GM12878 (cell line): ENCODE data around the gene SPAG9. TPM values are rescaled to one million over a fixed set of nuclear protein-coding genes. Genes with fewer than 3 reads are reported as not detected.

Source experiments
- ATAC-seq: fragments of 200-7000 bp; cut with Tn5 transposase; 3 replicates; pipeline ENCODE4 v1.9.1; 2020; ENCODE audit warnings: mild to moderate bottlenecking, moderate library complexity
- BruUV-seq: library from RNA; stranded (reverse); fragments of 400-500 nt; replicated peaks from 2 replicates; lab custom pipeline; 2021; lab: Mats Ljungman, UMichigan
- CTCF ChIA-PET: fragments of 300-600 bp; sonication (Branson Sonifier 250); formaldehyde crosslinking; extraction: SDS; loops from one replicate; lab custom pipeline; 2021; ENCODE audit warnings: inconsistent platforms; lab: Yijun Ruan, JAX
- POLR2A ChIA-PET: fragments of 350-600 bp; formaldehyde crosslinking; extraction: SDS; loops from one replicate; lab custom pipeline; 2021; ENCODE audit warnings: inconsistent platforms; lab: Charles Lee
- RAD21 ChIA-PET: fragments of 300-600 bp; sonication (Branson Sonifier 250); formaldehyde crosslinking; loops from one replicate; lab custom pipeline; 2023; ENCODE audit warnings: antibody characterized with exemption; ENCODE audit not compliant: unreplicated experiment; lab: Charles Lee
- SMC1A ChIA-PET: fragments of 300-600 bp; sonication (Branson Sonifier 250); formaldehyde crosslinking; loops from one replicate; lab custom pipeline; 2023; ENCODE audit not compliant: unreplicated experiment, uncharacterized antibody; lab: Charles Lee
- DNase-seq: peaks from one replicate; pipeline ENCODE4 v3.0.0-alpha.2; 2011; ENCODE audit warnings: low read depth, low spot score
- FAIRE-seq: peaks from 3 replicates; lab custom pipeline; 2011; peaks lifted over from hg19 to GRCh38; lab: Jason Lieb, UNC
- H2AFZ ChIP-seq: 2 replicates; pipeline ENCODE4 v1.6.0; 2011; ENCODE audit warnings: low read depth, low read length, control low read depth; ENCODE audit not compliant: control insufficient read depth
- H3K27ac ChIP-seq: 2 replicates; pipeline ENCODE4 v1.5.1; 2011; ENCODE audit warnings: control low read depth; ENCODE audit not compliant: control insufficient read depth, insufficient read depth
- H3K27me3 ChIP-seq, 2 experiments: replicated peaks in 1 of 2; 2 replicates each; pipeline versions ENCODE4 v1.6.0 to v1.6.1; 2011; ENCODE audit warnings: low read length in 1 of 2; ENCODE audit not compliant: control insufficient read depth in 2 of 2, insufficient read depth in 2 of 2
- H3K36me3 ChIP-seq, 2 experiments: 2 replicates each; pipeline ENCODE4 v1.5.1; 2011; ENCODE audit warnings: low read length in 1 of 2; ENCODE audit not compliant: control insufficient read depth in 2 of 2, insufficient read depth in 2 of 2
- H3K4me1 ChIP-seq: 2 replicates; pipeline ENCODE4 v1.6.1; 2011; ENCODE audit warnings: mild to moderate bottlenecking, low read length, moderate library complexity, mixed read lengths; ENCODE audit not compliant: control insufficient read depth, insufficient read depth
- H3K4me2 ChIP-seq: 2 replicates; pipeline ENCODE4 v1.6.0; 2011; ENCODE audit warnings: control low read depth; ENCODE audit not compliant: control insufficient read depth, insufficient read depth
- H3K4me3 ChIP-seq: fragments of 200-600 bp; sonication (generic); 2 replicates; pipeline ENCODE4 v1.5.1; 2016
- H3K79me2 ChIP-seq: 2 replicates; pipeline ENCODE4 v1.6.0; 2011; ENCODE audit warnings: low read length; ENCODE audit not compliant: control insufficient read depth, insufficient read depth
- H3K9ac ChIP-seq: 2 replicates; pipeline ENCODE4 v1.8.0; 2011; ENCODE audit warnings: low read length, control low read depth, mixed read lengths; ENCODE audit not compliant: control insufficient read depth, insufficient read depth
- H3K9me3 ChIP-seq: replicated peaks from 3 replicates; pipeline ENCODE4 v1.5.1; 2011; ENCODE audit warnings: mild to moderate bottlenecking, low read length; ENCODE audit not compliant: control insufficient read depth, insufficient read depth
- H4K20me1 ChIP-seq: 2 replicates; pipeline ENCODE4 v1.6.0; 2011; ENCODE audit not compliant: control insufficient read depth, insufficient read depth
- BCL11A ChIP-seq: IDR thresholded peaks from 2 replicates; pipeline ENCODE4 v1.6.1; 2011; ENCODE audit warnings: low read depth, low read length
- BRCA1 ChIP-seq: IDR thresholded peaks from 2 replicates; pipeline ENCODE4 v1.6.1; 2011; ENCODE audit warnings: low read depth, low read length, improper control_type of control experiment
- EZH2 ChIP-seq: IDR thresholded peaks from 2 replicates; pipeline ENCODE4 v1.6.1; 2012; ENCODE audit warnings: low read depth, mild to moderate bottlenecking, control low read depth, inconsistent platforms, low read length, borderline replicate concordance; ENCODE audit not compliant: control insufficient read depth
- NR2C1 ChIP-seq: fragments of 450-650 bp; IDR thresholded peaks from 2 replicates; pipeline ENCODE4 v1.6.1; 2017; ENCODE audit warnings: antibody characterized with exemption, mild to moderate bottlenecking, moderate library complexity
- NR2F1 ChIP-seq: fragments of 450-650 bp; conservative IDR thresholded peaks from 2 replicates; pipeline ENCODE4 v1.6.1; 2017; ENCODE audit warnings: mild to moderate bottlenecking
- SIN3A ChIP-seq: IDR thresholded peaks from 2 replicates; pipeline ENCODE4 v1.6.1; 2012; ENCODE audit warnings: low read depth, low read length, improper control_type of control experiment
- YBX1 ChIP-seq: fragments of 450-650 bp; IDR thresholded peaks from 2 replicates; pipeline ENCODE4 v1.6.1; 2016; ENCODE audit warnings: antibody characterized with exemption
- YY1 ChIP-seq: IDR thresholded peaks from 2 replicates; pipeline ENCODE4 v1.6.1; 2011; ENCODE audit warnings: low read depth, mild to moderate bottlenecking, low read length
- WGBS: methylation state at CpG from one replicate; pipeline ENCODE4 v1.1.6; 2016; ENCODE audit warnings: low lambda C conversion rate; ENCODE audit not compliant: insufficient replicate concordance, insufficient coverage; ENCODE audit errors: missing lambda C conversion rate; 5-methylcytosine and 5-hydroxymethylcytosine counted together
- in situ Hi-C: fragments of 300-500 bp; cut with MboI; formaldehyde crosslinking; loops from 9 replicates; pipeline ENCODE4 v1.14.3; 2018; ENCODE audit warnings: mixed read lengths
- intact Hi-C: fragments of 100-400 bp; cut with micrococcal nuclease; formaldehyde crosslinking; loops from one replicate; pipeline ENCODE4 v1.14.2; 2022; ENCODE audit not compliant: unreplicated experiment
- polyA plus RNA-seq, 11 experiments: library from polyadenylated mRNA; depleted of rRNA in 4 of 11; unstranded in 6 of 11; stranded (reverse) in 5 of 11; fragments of >200 nt; fragmentation: Nextera tagmentation in 4 of 11; fragmentation: Illumina TruSeq in 1 of 11; extraction: Ambion mirVana in 4 of 11; extraction: Trizol in 1 of 11; gene quantifications; 1 replicate in 1 of 11; 2 replicates in 10 of 11; pipeline versions ENCODE4 v1.2.1 to v1.2.3, GENCODE V29; 2011 to 2016; ENCODE audit warnings: inconsistent platforms in 2 of 11, missing spikeins in 2 of 11, low read depth in 1 of 11
- total RNA-seq, 4 experiments: library from RNA; depleted of rRNA in 3 of 4; stranded (reverse); fragments of >200 nt in 3 of 4; fragmentation: Illumina TruSeq in 1 of 4; extraction: Trizol in 1 of 4; gene quantifications; 2 replicates each; pipeline versions ENCODE4 v1.2.1 to v1.2.3, GENCODE V29; 2013 to 2021
- TF ChIP-seq, protein P1 (sequence below): fragments of 450-650 bp; IDR thresholded peaks from 2 replicates; pipeline ENCODE4 v1.6.1; 2014; ENCODE audit warnings: mild to moderate bottlenecking
- TF ChIP-seq, protein P2 (sequence below): fragments of 450-650 bp; IDR thresholded peaks from 2 replicates; pipeline ENCODE4 v1.6.1; 2016; ENCODE audit warnings: mild to moderate bottlenecking
- TF ChIP-seq, protein P3 (sequence below): fragments of 450-650 bp; IDR thresholded peaks from 2 replicates; pipeline ENCODE4 v1.6.1; 2017; ENCODE audit warnings: mild to moderate bottlenecking, low read depth, inconsistent platforms; ENCODE audit not compliant: poor library complexity, severe bottlenecking
- TF ChIP-seq, protein P4 (sequence below): fragments of 450-650 bp; conservative IDR thresholded peaks from 2 replicates; pipeline ENCODE4 v1.6.1; 2017; ENCODE audit warnings: mild to moderate bottlenecking, moderate library complexity

Gene SPAG9
- total and polyA plus RNA-seq, 10 of the 15 experiments (the other 5 are each of a cell fraction or from before 2014, with no cell fraction given), result 6.6 to 42.0 (median 24.9) TPM

DNA sequence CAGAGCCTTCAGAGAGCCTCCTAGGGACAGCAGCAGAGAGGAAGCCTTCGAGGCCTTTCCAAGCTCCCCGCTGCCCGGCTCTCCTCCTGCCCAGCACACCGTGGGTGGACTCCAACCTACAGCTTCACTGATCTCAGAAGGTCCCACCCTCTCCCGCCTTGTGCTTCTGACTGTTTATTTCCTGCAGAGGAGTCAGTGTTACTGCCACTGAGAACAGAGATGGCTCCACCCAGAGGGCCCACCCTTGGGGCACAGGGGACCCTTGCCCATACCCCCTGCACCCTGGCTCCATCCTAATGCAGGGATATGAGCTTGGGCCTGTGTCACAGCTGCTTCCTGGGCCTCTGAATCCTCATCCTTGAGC, 201.8 kb downstream of the SPAG9 start:
- Histone ChIP-seq H3K4me1 (peaks cover 20% of the 10 kb centered on the region), H3K27ac (no peak overlapping the region), H3K9ac (no peak overlapping the region), H3K36me3 (no peaks in the 10 kb centered on the region), H3K79me2 (no peaks in the 10 kb centered on the region), H3K9me3 (no peaks in the 10 kb centered on the region), H3K27me3 (no peaks in the 10 kb centered on the region), H3K4me2 (no peak overlapping the region), H4K20me1 (no peaks in the 10 kb centered on the region)
- POLR2A ChIA-PET, result no interaction called here
- intact Hi-C loops (no loop called here), in situ Hi-C loops (no loop called here)
- BruUV-seq, result no TSS peak
- SMC1A ChIA-PET, result no interaction called here
- FAIRE-seq, result no peak
- RAD21 ChIA-PET, result no interaction called here
- ATAC-seq, result no peak
- WGBS, result 53% methylated on average over 5 of the region's 5 CpGs
- no peak for TF ChIP-seq NR2C1
- TF ChIP-seq YY1, result no peak
- TF ChIP-seq, protein P1, sequence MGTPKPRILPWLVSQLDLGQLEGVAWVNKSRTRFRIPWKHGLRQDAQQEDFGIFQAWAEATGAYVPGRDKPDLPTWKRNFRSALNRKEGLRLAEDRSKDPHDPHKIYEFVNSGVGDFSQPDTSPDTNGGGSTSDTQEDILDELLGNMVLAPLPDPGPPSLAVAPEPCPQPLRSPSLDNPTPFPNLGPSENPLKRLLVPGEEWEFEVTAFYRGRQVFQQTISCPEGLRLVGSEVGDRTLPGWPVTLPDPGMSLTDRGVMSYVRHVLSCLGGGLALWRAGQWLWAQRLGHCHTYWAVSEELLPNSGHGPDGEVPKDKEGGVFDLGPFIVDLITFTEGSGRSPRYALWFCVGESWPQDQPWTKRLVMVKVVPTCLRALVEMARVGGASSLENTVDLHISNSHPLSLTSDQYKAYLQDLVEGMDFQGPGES, result no peak
- no peak for TF ChIP-seq BRCA1
- TF ChIP-seq BCL11A, result no peak
- TF ChIP-seq SIN3A, result no peak
- TF ChIP-seq NR2F1, result no peak
- TF ChIP-seq, protein P2, sequence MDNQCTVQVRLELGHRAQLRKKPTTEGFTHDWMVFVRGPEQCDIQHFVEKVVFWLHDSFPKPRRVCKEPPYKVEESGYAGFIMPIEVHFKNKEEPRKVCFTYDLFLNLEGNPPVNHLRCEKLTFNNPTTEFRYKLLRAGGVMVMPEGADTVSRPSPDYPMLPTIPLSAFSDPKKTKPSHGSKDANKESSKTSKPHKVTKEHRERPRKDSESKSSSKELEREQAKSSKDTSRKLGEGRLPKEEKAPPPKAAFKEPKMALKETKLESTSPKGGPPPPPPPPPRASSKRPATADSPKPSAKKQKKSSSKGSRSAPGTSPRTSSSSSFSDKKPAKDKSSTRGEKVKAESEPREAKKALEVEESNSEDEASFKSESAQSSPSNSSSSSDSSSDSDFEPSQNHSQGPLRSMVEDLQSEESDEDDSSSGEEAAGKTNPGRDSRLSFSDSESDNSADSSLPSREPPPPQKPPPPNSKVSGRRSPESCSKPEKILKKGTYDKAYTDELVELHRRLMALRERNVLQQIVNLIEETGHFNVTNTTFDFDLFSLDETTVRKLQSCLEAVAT, result no peak
- TF ChIP-seq, protein P3, sequence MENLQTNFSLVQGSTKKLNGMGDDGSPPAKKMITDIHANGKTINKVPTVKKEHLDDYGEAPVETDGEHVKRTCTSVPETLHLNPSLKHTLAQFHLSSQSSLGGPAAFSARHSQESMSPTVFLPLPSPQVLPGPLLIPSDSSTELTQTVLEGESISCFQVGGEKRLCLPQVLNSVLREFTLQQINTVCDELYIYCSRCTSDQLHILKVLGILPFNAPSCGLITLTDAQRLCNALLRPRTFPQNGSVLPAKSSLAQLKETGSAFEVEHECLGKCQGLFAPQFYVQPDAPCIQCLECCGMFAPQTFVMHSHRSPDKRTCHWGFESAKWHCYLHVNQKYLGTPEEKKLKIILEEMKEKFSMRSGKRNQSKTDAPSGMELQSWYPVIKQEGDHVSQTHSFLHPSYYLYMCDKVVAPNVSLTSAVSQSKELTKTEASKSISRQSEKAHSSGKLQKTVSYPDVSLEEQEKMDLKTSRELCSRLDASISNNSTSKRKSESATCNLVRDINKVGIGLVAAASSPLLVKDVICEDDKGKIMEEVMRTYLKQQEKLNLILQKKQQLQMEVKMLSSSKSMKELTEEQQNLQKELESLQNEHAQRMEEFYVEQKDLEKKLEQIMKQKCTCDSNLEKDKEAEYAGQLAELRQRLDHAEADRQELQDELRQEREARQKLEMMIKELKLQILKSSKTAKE, result no peak
- no peak for TF ChIP-seq EZH2
- TF ChIP-seq, protein P4, sequence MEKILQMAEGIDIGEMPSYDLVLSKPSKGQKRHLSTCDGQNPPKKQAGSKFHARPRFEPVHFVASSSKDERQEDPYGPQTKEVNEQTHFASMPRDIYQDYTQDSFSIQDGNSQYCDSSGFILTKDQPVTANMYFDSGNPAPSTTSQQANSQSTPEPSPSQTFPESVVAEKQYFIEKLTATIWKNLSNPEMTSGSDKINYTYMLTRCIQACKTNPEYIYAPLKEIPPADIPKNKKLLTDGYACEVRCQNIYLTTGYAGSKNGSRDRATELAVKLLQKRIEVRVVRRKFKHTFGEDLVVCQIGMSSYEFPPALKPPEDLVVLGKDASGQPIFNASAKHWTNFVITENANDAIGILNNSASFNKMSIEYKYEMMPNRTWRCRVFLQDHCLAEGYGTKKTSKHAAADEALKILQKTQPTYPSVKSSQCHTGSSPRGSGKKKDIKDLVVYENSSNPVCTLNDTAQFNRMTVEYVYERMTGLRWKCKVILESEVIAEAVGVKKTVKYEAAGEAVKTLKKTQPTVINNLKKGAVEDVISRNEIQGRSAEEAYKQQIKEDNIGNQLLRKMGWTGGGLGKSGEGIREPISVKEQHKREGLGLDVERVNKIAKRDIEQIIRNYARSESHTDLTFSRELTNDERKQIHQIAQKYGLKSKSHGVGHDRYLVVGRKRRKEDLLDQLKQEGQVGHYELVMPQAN, result no peak
- no peak for TF ChIP-seq YBX1
- TF ChIP-seq, all 136 proteins: peak for 0
- Histone ChIP-seq H3K4me3 (no peak overlapping the region), H2AFZ (no peak overlapping the region)
- DNase-seq, result no peak
- CTCF ChIA-PET, result no interaction called here
